ENCODE measurements around the gene SLC6A9.

The SLC6A9 gene

GRCh38 chr1:43952731-43953346 is 78.4 kb downstream of the SLC6A9 start:
- Mint-ChIP-seq H3K4me1 (ENCODE audit: low read depth) (peaks cover 17% of the 10 kb centered on the region), H3K27ac (no peak overlapping the region), H3K9me3 (no peaks in the 10 kb centered on the region), H3K4me3 (no peak overlapping the region), H3K36me3 (ENCODE audit: low read depth) (peaks cover 21% of the 10 kb centered on the region), H3K27me3 (no peaks in the 10 kb centered on the region)

- Mint-ChIP-seq H3K4me1 (ENCODE audit: low read depth) (peaks cover 20% of the 10 kb centered on the region), H3K27ac (no peak overlapping the region), H3K4me3 (no peak overlapping the region), H3K36me3 (ENCODE audit: low read depth) (peaks cover 13% of the 10 kb centered on the region), H3K27me3 (no peaks in the 10 kb centered on the region), H3K9me3 (no peaks in the 10 kb centered on the region)
Measured at GRCh38 chr1:43951021-43951985, 80.0 kb downstream of the SLC6A9 start.

DNA sequence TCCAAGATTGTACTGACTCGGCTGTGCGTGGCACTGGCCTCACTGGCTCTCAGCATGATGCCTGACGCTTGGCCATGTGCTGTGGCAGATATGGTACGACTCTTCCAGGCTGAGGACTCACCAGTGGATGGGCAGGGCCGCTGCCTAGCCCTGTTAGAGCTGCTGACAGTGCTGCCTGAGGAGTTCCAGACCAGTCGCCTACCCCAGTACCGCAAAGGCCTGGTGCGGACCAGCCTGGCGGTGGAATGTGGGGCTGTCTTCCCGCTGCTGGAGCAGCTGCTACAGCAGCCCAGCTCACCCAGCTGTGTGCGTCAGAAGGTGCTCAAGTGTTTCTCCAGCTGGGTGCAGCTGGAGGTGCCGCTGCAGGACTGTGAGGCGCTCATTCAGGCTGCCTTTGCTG is 81.6 kb downstream of the SLC6A9 start:
- no peaks in the 10 kb centered on the region for H3K9me3 Mint-ChIP-seq
- H3K27me3 Mint-ChIP-seq: no peaks in the 10 kb centered on the region
- peaks cover 36% of the 10 kb centered on the region for H3K4me1 Mint-ChIP-seq (ENCODE audit: low read depth)
- peaks cover 7% of the 10 kb centered on the region for H3K36me3 Mint-ChIP-seq (ENCODE audit: low read depth)
- H3K27ac Mint-ChIP-seq: no peak overlapping the region
- no peak overlapping the region for H3K4me3 Mint-ChIP-seq

DNA sequence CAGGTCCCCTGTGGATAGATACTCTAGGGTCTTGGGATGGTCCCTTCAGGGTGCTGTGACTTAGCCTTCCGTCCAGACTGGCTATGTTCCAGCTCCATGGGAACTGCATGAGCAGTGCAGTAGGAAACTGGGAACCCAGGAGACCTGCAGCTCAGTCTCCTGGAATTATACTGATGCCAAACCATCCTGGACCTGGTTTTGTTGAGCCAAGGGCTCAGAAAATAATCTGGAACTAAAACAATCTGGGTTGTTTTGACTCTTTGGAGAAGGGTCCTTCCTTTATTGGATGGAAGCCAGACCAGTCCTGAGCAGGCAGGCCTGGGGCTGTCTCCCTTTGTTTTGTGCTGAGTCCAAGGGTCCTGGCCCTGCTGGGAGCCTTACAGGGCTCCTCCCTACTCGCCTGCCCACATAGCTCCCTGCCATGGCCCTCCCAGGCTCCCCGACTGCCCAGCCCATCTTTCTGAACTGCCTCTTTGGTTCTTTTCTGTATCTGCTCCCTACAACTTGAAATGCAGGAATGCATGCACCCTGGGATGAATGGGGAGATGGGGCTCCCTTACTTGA is 83.3 kb downstream of the SLC6A9 start:
- H3K4me3 Mint-ChIP-seq: peak overlapping the region; percentile 97
- H3K36me3 Mint-ChIP-seq (ENCODE audit: low read depth): peaks cover 11% of the 10 kb centered on the region
- peaks cover 45% of the 10 kb centered on the region for H3K4me1 Mint-ChIP-seq (ENCODE audit: low read depth)
- no peaks in the 10 kb centered on the region for H3K27me3 Mint-ChIP-seq
- no peaks in the 10 kb centered on the region for H3K9me3 Mint-ChIP-seq
- peak overlapping the region; percentile 59 for H3K27ac Mint-ChIP-seq

DNA sequence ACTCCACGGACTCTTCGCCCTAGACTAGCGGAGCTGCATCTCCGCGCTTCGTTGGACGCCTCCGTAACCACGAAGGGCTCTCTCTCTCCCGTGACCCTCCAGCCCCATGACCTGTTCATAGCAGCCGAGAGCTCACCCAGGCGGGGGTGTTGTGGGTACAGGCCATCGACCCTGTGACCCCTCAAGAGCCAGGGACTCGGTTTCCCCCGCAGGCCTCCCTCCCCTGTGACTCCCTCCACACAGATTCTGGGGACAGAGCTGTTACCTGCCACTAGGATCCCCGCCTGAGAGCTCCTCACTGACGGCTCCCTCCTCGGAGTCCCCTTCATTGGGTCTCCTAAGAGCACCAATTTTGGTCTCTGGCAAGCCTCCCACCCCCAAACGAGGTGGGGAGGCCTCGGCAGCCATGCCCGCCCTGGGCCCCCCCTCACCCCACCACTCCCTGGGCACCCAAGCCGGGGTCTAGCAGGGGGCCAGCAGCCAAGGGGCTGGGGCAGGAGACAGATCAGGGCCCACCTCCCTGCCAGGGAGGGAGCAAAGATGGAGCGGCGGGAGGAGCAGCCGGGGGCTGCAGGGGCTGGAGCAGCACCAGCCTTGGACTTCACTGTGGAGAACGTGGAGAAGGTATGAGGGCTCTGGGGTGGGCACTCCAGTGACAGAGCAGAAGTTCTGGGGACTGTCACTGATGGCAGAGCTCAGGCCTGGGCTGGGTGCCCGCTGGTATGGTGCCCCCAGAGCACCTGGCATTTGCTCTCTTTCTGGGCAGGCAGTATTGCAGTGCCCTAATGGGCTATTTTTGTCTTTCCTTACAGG is 84.0 kb downstream of the SLC6A9 start:
- Mint-ChIP-seq H3K36me3 (ENCODE audit: low read depth) (peaks cover 15% of the 10 kb centered on the region), H3K27ac (peak overlapping the region; percentile 97), H3K9me3 (no peaks in the 10 kb centered on the region), H3K4me1 (ENCODE audit: low read depth) (peaks cover 47% of the 10 kb centered on the region), H3K27me3 (no peaks in the 10 kb centered on the region), H3K4me3 (peak overlapping the region; percentile 97)
